HepG2 (cell line): ENCODE data around the gene TPM2. TPM values are rescaled to one million over a fixed set of nuclear protein-coding genes. Genes with fewer than 3 reads are reported as not detected.

Experiments used
- AGO2 ChIP-seq: fragments of 200-400 bp; formaldehyde crosslinking; optimal IDR thresholded peaks from 2 replicates; pipeline ENCODE3; 2017; ENCODE audit warnings: mild to moderate bottlenecking, low read depth, low read length, moderate library complexity
- GFI1 ChIP-seq: sonication (generic); formaldehyde crosslinking; IDR thresholded peaks from 2 replicates; pipeline ENCODE4 v1.5.0; 2020; ENCODE audit warnings: missing genetic modification reagents, mild to moderate bottlenecking, borderline replicate concordance
- HDAC1 ChIP-seq: sonication (generic); formaldehyde crosslinking; IDR thresholded peaks from 2 replicates; pipeline ENCODE4 v1.5.1; 2020; ENCODE audit warnings: mild to moderate bottlenecking, missing genetic modification reagents
- KLF11 ChIP-seq: IDR thresholded peaks from 2 replicates; pipeline ENCODE4 v1.6.1; 2016; ENCODE audit warnings: missing compliant biosample characterization
- MEIS1 ChIP-seq: sonication (generic); formaldehyde crosslinking; IDR thresholded peaks from 2 replicates; pipeline ENCODE4 v1.9.0; 2021; ENCODE audit warnings: mild to moderate bottlenecking, missing genetic modification reagents, moderate library complexity, borderline replicate concordance
- NFAT5 ChIP-seq: sonication (generic); formaldehyde crosslinking; IDR thresholded peaks from 2 replicates; pipeline ENCODE4 v1.4.0; 2020; ENCODE audit warnings: missing genetic modification reagents
- NR2F6 ChIP-seq, 2 experiments: IDR thresholded peaks; 2 replicates each; pipeline ENCODE4 v1.6.1; 2016; ENCODE audit warnings: antibody characterized with exemption in 1 of 2, mild to moderate bottlenecking in 1 of 2
- ONECUT2 ChIP-seq: sonication (generic); formaldehyde crosslinking; IDR thresholded peaks from 2 replicates; pipeline ENCODE4 v1.4.0; 2020; ENCODE audit warnings: missing genetic modification reagents
- PHF5A ChIP-seq: IDR thresholded peaks from one replicate; pipeline ENCODE4 v1.6.1; 2018; ENCODE audit warnings: low read depth, missing genetic modification reagents; ENCODE audit not compliant: unreplicated experiment
- PITX1 ChIP-seq: sonication (generic); formaldehyde crosslinking; IDR thresholded peaks from 2 replicates; pipeline ENCODE4 v1.5.1; 2020; ENCODE audit warnings: mild to moderate bottlenecking, missing genetic modification reagents
- TAF1 ChIP-seq: sonication (generic); formaldehyde crosslinking; IDR thresholded peaks from 2 replicates; pipeline ENCODE4 v1.4.0; 2020; ENCODE audit warnings: missing genetic modification reagents
- TBX2 ChIP-seq: sonication (generic); formaldehyde crosslinking; IDR thresholded peaks from 2 replicates; pipeline ENCODE4 v1.5.0; 2020; ENCODE audit warnings: missing genetic modification reagents, mild to moderate bottlenecking, borderline replicate concordance
- TFAP4 ChIP-seq: sonication (generic); IDR thresholded peaks from 2 replicates; pipeline ENCODE4 v1.6.1; 2016; ENCODE audit warnings: low read depth, borderline replicate concordance
- TOPORS ChIP-seq: sonication (generic); formaldehyde crosslinking; IDR thresholded peaks from 2 replicates; pipeline ENCODE4 v1.8.0; 2023; ENCODE audit warnings: mild to moderate bottlenecking, missing genetic modification reagents
- ZHX2 ChIP-seq, 2 experiments: sonication (generic) in 1 of 2; formaldehyde crosslinking in 1 of 2; IDR thresholded peaks; 2 replicates each; pipeline versions ENCODE4 v1.6.1 to v1.9.0; 2014 to 2022; ENCODE audit warnings: antibody characterized with exemption in 1 of 2, borderline replicate concordance in 1 of 2, inconsistent platforms in 1 of 2, low read depth in 1 of 2, missing genetic modification reagents in 1 of 2
- ZNF317 ChIP-seq: sonication (generic); formaldehyde crosslinking; IDR thresholded peaks from 2 replicates; pipeline ENCODE4 v1.5.0; 2020; ENCODE audit warnings: mild to moderate bottlenecking, missing genetic modification reagents
- polyA plus RNA-seq, 8 experiments: library from polyadenylated mRNA; depleted of rRNA in 3 of 8; stranded (reverse) in 7 of 8; unstranded in 1 of 8; fragments of >200 nt; fragmentation: Illumina TruSeq in 4 of 8; extraction: Trizol in 4 of 8; gene quantifications; 2 replicates each; pipeline versions ENCODE4 v1.2.1 to v1.2.3, GENCODE V29; 2011 to 2016; ENCODE audit warnings: low read depth in 4 of 8, missing spikeins in 1 of 8, mixed read lengths in 1 of 8; ENCODE audit not compliant: insufficient read depth in 1 of 8
- total RNA-seq, 5 experiments: library from RNA; depleted of rRNA; stranded (reverse); fragments of >200 nt; fragmentation: Illumina TruSeq; extraction: Trizol; gene quantifications; 2 replicates each; pipeline ENCODE4 v1.2.3, GENCODE V29; 2016; ENCODE audit warnings: low read depth in 1 of 5

Gene TPM2
- total and polyA plus RNA-seq, 2 of the 13 experiments (the other 11 are each of a cell fraction or from before 2014, with no cell fraction given), result 3.1 to 10.7 TPM

GRCh38 chr9:35658137-35658967 lies 31.4 kb downstream of the TPM2 start, which contains the start of gene CCDC107 (continued):
- TF ChIP-seq AGO2, result peak; percentile 99
- no peak for TF ChIP-seq KLF11 (CRISPR knock-in tag)
- TF ChIP-seq ZHX2 (IDR thresholded peaks at IDR 0.05; ENCODE audit: low read depth), result no peak
- no peak for TF ChIP-seq ZHX2 (CRISPR knock-in tag; IDR thresholded peaks at IDR 0.05; ENCODE audit: borderline replicate concordance)
- no peak for TF ChIP-seq TFAP4
- no peak for TF ChIP-seq NR2F6 (IDR thresholded peaks at IDR 0.05)
- peak; percentile 50; the same call in 1 of the 2 replicates for TF ChIP-seq NR2F6 (CRISPR knock-in tag; IDR thresholded peaks at IDR 0.05)
- TF ChIP-seq TOPORS (CRISPR knock-in tag), result no peak
- TF ChIP-seq ONECUT2 (CRISPR knock-in tag), result no peak
- peak; percentile 78; the same call in 1 of the 2 replicates for TF ChIP-seq GFI1 (CRISPR knock-in tag)
- TF ChIP-seq PHF5A (CRISPR knock-in tag), result no peak
- TF ChIP-seq HDAC1 (CRISPR knock-in tag), result no peak; the same call in 1 of the 2 replicates
- TF ChIP-seq TAF1 (CRISPR knock-in tag), result peak; percentile 88
- TF ChIP-seq NFAT5 (CRISPR knock-in tag), result no peak; the same call in 1 of the 2 replicates
- TF ChIP-seq TBX2 (CRISPR knock-in tag), result peak; percentile 61
- peak; percentile 41 for TF ChIP-seq ZNF317
- peak; percentile 48; the same call in 1 of the 2 replicates for TF ChIP-seq PITX1 (CRISPR knock-in tag)
- no peak for TF ChIP-seq MEIS1 (CRISPR knock-in tag)
